HepG2 (cell line): ENCODE results near the gene MYLK2. TPM values are rescaled to one million over a fixed set of nuclear protein-coding genes. Genes with fewer than 3 reads are reported as not detected.

ENCODE experiments used
- BCL3 ChIP-seq: sonication (generic); formaldehyde crosslinking; IDR thresholded peaks from 2 replicates; pipeline ENCODE4 v1.5.1; 2020; ENCODE audit warnings: mild to moderate bottlenecking, missing genetic modification reagents, moderate library complexity
- ERF ChIP-seq: IDR thresholded peaks from 2 replicates; pipeline ENCODE4 v1.6.1; 2018; ENCODE audit warnings: missing biosample characterization, missing genetic modification reagents
- ETS1 ChIP-seq: sonication (generic); formaldehyde crosslinking; IDR thresholded peaks from 2 replicates; pipeline ENCODE4 v1.4.0; 2020; ENCODE audit warnings: missing genetic modification reagents
- GATAD2A ChIP-seq: IDR thresholded peaks from 2 replicates; pipeline ENCODE4 v1.6.1; 2016
- GFI1 ChIP-seq: sonication (generic); formaldehyde crosslinking; IDR thresholded peaks from 2 replicates; pipeline ENCODE4 v1.5.0; 2020; ENCODE audit warnings: missing genetic modification reagents, mild to moderate bottlenecking, borderline replicate concordance
- HNF1B ChIP-seq: sonication (generic); formaldehyde crosslinking; IDR thresholded peaks from 2 replicates; pipeline ENCODE4 v1.5.1; 2020; ENCODE audit warnings: mild to moderate bottlenecking, moderate library complexity, missing genetic modification reagents
- HNF4G ChIP-seq, 2 experiments: sonication (generic) in 1 of 2; formaldehyde crosslinking in 1 of 2; IDR thresholded peaks; 2 replicates each; pipeline versions ENCODE4 v1.4.0 to v1.6.1; 2011 to 2020; ENCODE audit warnings: borderline replicate concordance in 2 of 2, low read depth in 2 of 2, mild to moderate bottlenecking in 2 of 2, low read length in 1 of 2, missing genetic modification reagents in 1 of 2, moderate library complexity in 1 of 2
- JUND ChIP-seq: sonication (generic); formaldehyde crosslinking; IDR thresholded peaks from 2 replicates; pipeline ENCODE4 v1.8.0; 2022; ENCODE audit warnings: mild to moderate bottlenecking, missing genetic modification reagents
- MIER3 ChIP-seq: IDR thresholded peaks from 2 replicates; pipeline ENCODE4 v1.6.1; 2016; ENCODE audit warnings: missing compliant biosample characterization, borderline replicate concordance
- PLSCR1 ChIP-seq: sonication (generic); formaldehyde crosslinking; IDR thresholded peaks from 2 replicates; pipeline ENCODE4 v1.5.0; 2020; ENCODE audit warnings: missing genetic modification reagents, mild to moderate bottlenecking, borderline replicate concordance
- SMC3 ChIP-seq: IDR thresholded peaks from 2 replicates; pipeline ENCODE4 v1.6.1; 2011; ENCODE audit warnings: low read length, improper control_type of control experiment
- ZBTB3 ChIP-seq: sonication (generic); formaldehyde crosslinking; IDR thresholded peaks from 2 replicates; pipeline ENCODE4 v1.4.0; 2020; ENCODE audit warnings: low read depth, mild to moderate bottlenecking, moderate library complexity, missing genetic modification reagents, borderline replicate concordance
- ZBTB7B ChIP-seq: sonication (generic); formaldehyde crosslinking; IDR thresholded peaks from 2 replicates; pipeline ENCODE4 v1.4.0; 2020; ENCODE audit warnings: missing genetic modification reagents
- ZFP91 ChIP-seq: sonication (generic); formaldehyde crosslinking; IDR thresholded peaks from 2 replicates; pipeline ENCODE4 v1.9.0; 2022; ENCODE audit warnings: missing genetic modification reagents, mild to moderate bottlenecking, borderline replicate concordance
- ZMYM4 ChIP-seq: sonication (generic); formaldehyde crosslinking; IDR thresholded peaks from 2 replicates; pipeline ENCODE4 v1.8.1; 2023; ENCODE audit warnings: mild to moderate bottlenecking, missing genetic modification reagents
- ZNF335 ChIP-seq: sonication (generic); formaldehyde crosslinking; IDR thresholded peaks from 2 replicates; pipeline ENCODE4 v1.4.0; 2020; ENCODE audit warnings: missing genetic modification reagents
- ZNF557 ChIP-seq: sonication (generic); formaldehyde crosslinking; IDR thresholded peaks from 2 replicates; pipeline ENCODE4 v1.4.0; 2020; ENCODE audit warnings: missing genetic modification reagents
- ZNF704 ChIP-seq: sonication (generic); formaldehyde crosslinking; IDR thresholded peaks from 2 replicates; pipeline ENCODE4 v1.8.1; 2023; ENCODE audit warnings: mild to moderate bottlenecking, inconsistent platforms, moderate library complexity, missing genetic modification reagents, borderline replicate concordance
- ZNF816 ChIP-seq: sonication (generic); formaldehyde crosslinking; IDR thresholded peaks from 2 replicates; pipeline ENCODE4 v1.8.0; 2022; ENCODE audit warnings: missing genetic modification reagents, mild to moderate bottlenecking, borderline replicate concordance
- polyA plus RNA-seq, 8 experiments: library from polyadenylated mRNA; depleted of rRNA in 3 of 8; stranded (reverse) in 7 of 8; unstranded in 1 of 8; fragments of >200 nt; fragmentation: Illumina TruSeq in 4 of 8; extraction: Trizol in 4 of 8; gene quantifications; 2 replicates each; pipeline versions ENCODE4 v1.2.1 to v1.2.3, GENCODE V29; 2011 to 2016; ENCODE audit warnings: low read depth in 4 of 8, missing spikeins in 1 of 8, mixed read lengths in 1 of 8; ENCODE audit not compliant: insufficient read depth in 1 of 8
- total RNA-seq, 5 experiments: library from RNA; depleted of rRNA; stranded (reverse); fragments of >200 nt; fragmentation: Illumina TruSeq; extraction: Trizol; gene quantifications; 2 replicates each; pipeline ENCODE4 v1.2.3, GENCODE V29; 2016; ENCODE audit warnings: low read depth in 1 of 5

Gene MYLK2
- total and polyA plus RNA-seq, 2 of the 13 experiments (the other 11 are each of a cell fraction or from before 2014, with no cell fraction given): 0.27 TPM; not detected in 1

- peak; percentile 64 for TF ChIP-seq HNF1B
- no peak; the same call in none of the 2 replicates for TF ChIP-seq ZNF704 (CRISPR knock-in tag)
- no peak for TF ChIP-seq SMC3
- peak; percentile 55; the same call in 1 of the 2 replicates for TF ChIP-seq ZBTB7B
- 0 out of 2 replicates have a peak, but pooled peaks have one; percentile 56 for TF ChIP-seq ETS1 (CRISPR knock-in tag)
- peak; percentile 54 for TF ChIP-seq GATAD2A
- 0 out of 2 replicates have a peak, but pooled peaks have one; percentile 8 for TF ChIP-seq ZNF557 (CRISPR knock-in tag)
- no peak for TF ChIP-seq GFI1
- 0 out of 2 replicates have a peak, but pooled peaks have one; percentile 16 for TF ChIP-seq JUND (CRISPR knock-in tag)
- 0 out of 2 replicates have a peak, but pooled peaks have one; percentile 40 for TF ChIP-seq ZBTB3
- peak; percentile 93 for TF ChIP-seq ZNF335 (CRISPR knock-in tag)
- TF ChIP-seq ERF: peak; percentile 92
- peak; percentile 56; the same call in 1 of the 2 replicates for TF ChIP-seq BCL3 (CRISPR knock-in tag)
- no peak for TF ChIP-seq PLSCR1 (CRISPR knock-in tag)
- TF ChIP-seq ZMYM4 (CRISPR knock-in tag): peak; percentile 75
- peak; percentile 31; the same call in 1 of the 2 replicates for TF ChIP-seq MIER3
- peak; percentile 60; the same call in 1 of the 2 replicates for TF ChIP-seq ZFP91 (CRISPR knock-in tag)
- TF ChIP-seq ZNF816 (CRISPR knock-in tag): no peak; the same call in 1 of the 2 replicates
- no peak; the same call in 1 of the 2 replicates for TF ChIP-seq HNF4G (IDR thresholded peaks at IDR 0.05; ENCODE audit: borderline replicate concordance, low read depth, low read length)
- 0 out of 2 replicates have a peak, but pooled peaks have one; percentile 14 for TF ChIP-seq HNF4G (CRISPR knock-in tag; IDR thresholded peaks at IDR 0.05; ENCODE audit: borderline replicate concordance, low read depth)
These were observed 60.2 kb downstream of the MYLK2 start (continued) for GRCh38 chr20:31879143-31879987.
